DND-41 (cell line): ENCODE results near the gene GNB1L.

Experiments
- ATAC-seq: fragments of 200-7000 bp; cut with Tn5 transposase; 3 replicates; pipeline ENCODE4 v1.9.1; 2021; ENCODE audit warnings: low read depth; ENCODE audit not compliant: insufficient read depth
- DNase-seq: peaks from one replicate; pipeline ENCODE4 v3.0.0-alpha.2; 2020
- H2AFZ ChIP-seq: 2 replicates; pipeline ENCODE4 v1.6.0; 2012; ENCODE audit warnings: low read depth, low read length
- H3K27ac ChIP-seq: 2 replicates; pipeline ENCODE4 v1.5.1; 2012; ENCODE audit warnings: low read length, inconsistent platforms
- H3K27me3 ChIP-seq: fragments of 200-600 bp; sonication (generic); 2 replicates; pipeline ENCODE4 v1.6.0; 2012; ENCODE audit warnings: low read length, mild to moderate bottlenecking, inconsistent platforms; ENCODE audit not compliant: insufficient read depth, poor library complexity
- H3K36me3 ChIP-seq: 2 replicates; pipeline ENCODE4 v1.5.1; 2012; ENCODE audit warnings: low read length, inconsistent platforms; ENCODE audit not compliant: insufficient read depth
- H3K4me1 ChIP-seq: 2 replicates; pipeline ENCODE4 v1.5.1; 2012; ENCODE audit warnings: mild to moderate bottlenecking, low read length; ENCODE audit not compliant: insufficient read depth
- H3K4me2 ChIP-seq: 2 replicates; pipeline ENCODE4 v1.6.0; 2012; ENCODE audit warnings: mild to moderate bottlenecking, moderate library complexity, low read length, inconsistent platforms; ENCODE audit not compliant: insufficient read depth
- H3K4me3 ChIP-seq, 2 experiments: fragments of 200-600 bp in 1 of 2; shearing (Covaris generic) in 1 of 2; 2 replicates each; pipeline ENCODE4 v1.5.1; 2012 to 2016; ENCODE audit warnings: inconsistent platforms in 2 of 2, low read length in 2 of 2, mild to moderate bottlenecking in 2 of 2, low read depth in 1 of 2, moderate library complexity in 1 of 2
- H3K79me2 ChIP-seq: 2 replicates; pipeline ENCODE4 v1.6.0; 2012; ENCODE audit warnings: low read length, inconsistent platforms; ENCODE audit not compliant: insufficient read depth
- H3K9ac ChIP-seq: 2 replicates; pipeline ENCODE4 v1.6.0; 2012; ENCODE audit warnings: low read depth, mild to moderate bottlenecking, inconsistent platforms, low read length, moderate library complexity
- H3K9me3 ChIP-seq: 2 replicates; pipeline ENCODE4 v1.5.1; 2012; ENCODE audit warnings: low read length, moderate library complexity, mild to moderate bottlenecking, inconsistent platforms; ENCODE audit not compliant: insufficient read depth, severe bottlenecking
- H4K20me1 ChIP-seq: 2 replicates; pipeline ENCODE4 v1.6.0; 2012; ENCODE audit warnings: low read length; ENCODE audit not compliant: insufficient read depth
- CTCF ChIP-seq: IDR thresholded peaks from 2 replicates; pipeline ENCODE4 v1.5.1; 2012; ENCODE audit warnings: borderline replicate concordance, low read length, moderate library complexity, mild to moderate bottlenecking; ENCODE audit not compliant: poor library complexity, severe bottlenecking; ENCODE audit errors: extremely low read depth
- EZH2 ChIP-seq: IDR thresholded peaks from 3 replicates; pipeline ENCODE4 v1.6.1; 2012; ENCODE audit warnings: borderline replicate concordance, low read depth, mild to moderate bottlenecking, moderate library complexity, low read length, inconsistent platforms; ENCODE audit not compliant: severe bottlenecking

Gene GNB1L

GRCh38 chr22:19859861-19860510, 5.3 kb upstream of the GNB1L start:
- H3K79me2 ChIP-seq, result peaks cover 26% of the 10 kb centered on the region
- peaks cover 18% of the 10 kb centered on the region for H3K4me1 ChIP-seq
- no peak for DNase-seq
- no peaks in the 10 kb centered on the region for H3K27me3 ChIP-seq
- H3K4me2 ChIP-seq, result no peak overlapping the region
- peaks cover 4% of the 10 kb centered on the region; the same call in 1 of the 2 replicates for H3K36me3 ChIP-seq
- no peak overlapping the region for H3K4me3 ChIP-seq
- H3K9ac ChIP-seq, result no peak overlapping the region
- H3K9me3 ChIP-seq, result no peaks in the 10 kb centered on the region
- no peak for ATAC-seq
- no peaks in the 10 kb centered on the region for H4K20me1 ChIP-seq
- no peak overlapping the region for H3K27ac ChIP-seq
- H2AFZ ChIP-seq, result no peak overlapping the region
- TF ChIP-seq CTCF (no peak), EZH2 (no peak)

- peaks cover 20% of the 10 kb centered on the region for H4K20me1 ChIP-seq
These were observed 2.7 kb upstream of the GNB1L start for GRCh38 chr22:19857382-19857781.

GRCh38 chr22:19855504-19856409, 1.1 kb upstream of the GNB1L start:
- Histone ChIP-seq H4K20me1 (peaks cover 36% of the 10 kb centered on the region), H3K4me2 (peak overlapping the region; percentile 73), H3K36me3 (peaks cover 41% of the 10 kb centered on the region), H3K9ac (peak overlapping the region; percentile 99), H3K9me3 (no peaks in the 10 kb centered on the region), H3K4me3 (peak overlapping the region; percentile 82 to 91), H3K4me1 (peaks cover 50% of the 10 kb centered on the region), H2AFZ (peak overlapping the region; percentile 69), H3K27ac (peak overlapping the region; percentile 98), H3K27me3 (no peaks in the 10 kb centered on the region), H3K79me2 (peaks cover 67% of the 10 kb centered on the region)
- DNase-seq, result peak; percentile 73
- ATAC-seq, result peak; percentile 36
- no peak for TF ChIP-seq EZH2
- TF ChIP-seq CTCF, result no peak

More at GRCh38 chr22:19857382-19857781, 2.7 kb upstream of the GNB1L start:
- no peak overlapping the region for H3K4me2 ChIP-seq
- DNase-seq (no peak), ATAC-seq (no peak)
- no peak overlapping the region for H3K9ac ChIP-seq
- peaks cover 34% of the 10 kb centered on the region for H3K4me1 ChIP-seq
- peaks cover 51% of the 10 kb centered on the region for H3K79me2 ChIP-seq
- H3K9me3 ChIP-seq, result no peaks in the 10 kb centered on the region
- peaks cover 24% of the 10 kb centered on the region for H3K36me3 ChIP-seq
- H2AFZ ChIP-seq, result no peak overlapping the region
- no peak overlapping the region for H3K4me3 ChIP-seq
- H3K27ac ChIP-seq, result no peak overlapping the region
- H3K27me3 ChIP-seq, result no peaks in the 10 kb centered on the region
- TF ChIP-seq CTCF, result no peak
- no peak for TF ChIP-seq EZH2
